Sigmoid colon (tissue), 7 donors: ENCODE data around the gene REXO1. TPM values are rescaled to one million over a fixed set of nuclear protein-coding genes. Genes with fewer than 3 reads are reported as not detected.

Experiments used
- DNase-seq: peaks from one replicate; pipeline ENCODE4 v3.0.0-alpha.2; 2019
- H3K27ac ChIP-seq, 4 donors: fragments of 200-600 bp; sonication (generic); one replicate each; pipeline ENCODE4 v1.5.1; 2016 to 2019; ENCODE audit warnings: mild to moderate bottlenecking in 1 of 4
- H3K27me3 ChIP-seq, 3 donors: fragments of 200-600 bp; sonication (generic); one replicate each; pipeline ENCODE4 v1.5.1; 2019; ENCODE audit warnings: mild to moderate bottlenecking in 1 of 3
- H3K36me3 ChIP-seq, 4 donors: fragments of 200-600 bp; sonication (generic); one replicate each; pipeline ENCODE4 v1.5.1; 2016 to 2019
- H3K4me1 ChIP-seq, 4 donors: fragments of 200-600 bp; sonication (generic); one replicate each; pipeline ENCODE4 v1.5.1; 2017 to 2019
- H3K4me3 ChIP-seq, 4 donors: fragments of 200-600 bp; sonication (generic); one replicate each; pipeline ENCODE4 v1.5.1; 2017 to 2019; ENCODE audit warnings: mild to moderate bottlenecking in 2 of 4, moderate library complexity in 1 of 4
- H3K9me3 ChIP-seq, 4 donors: fragments of 200-600 bp in 3 of 4; sonication (generic) in 3 of 4; one replicate each; pipeline versions ENCODE4 v1.5.1 to v1.6.1; 2013 to 2019
- CTCF ChIP-seq, 4 experiments: fragments of 450-650 bp in 3 of 4; fragments of 200-600 bp in 1 of 4; IDR thresholded peaks; one replicate each; pipeline ENCODE4 v1.5.1; 2016 to 2019; ENCODE audit warnings: antibody characterized with exemption in 4 of 4, mild to moderate bottlenecking in 3 of 4, moderate library complexity in 2 of 4
- EP300 ChIP-seq, 4 donors: sonication (generic); formaldehyde crosslinking; IDR thresholded peaks; one replicate each; pipeline ENCODE4 v1.6.1; 2017; ENCODE audit warnings: antibody characterized with exemption in 4 of 4
- POLR2A ChIP-seq, 2 donors: fragments of 450-650 bp; IDR thresholded peaks; one replicate each; pipeline ENCODE4 v1.6.1; 2016; ENCODE audit warnings: antibody characterized with exemption in 2 of 2, mild to moderate bottlenecking in 2 of 2, moderate library complexity in 2 of 2
- POLR2AphosphoS5 ChIP-seq, 4 donors: sonication (generic); formaldehyde crosslinking; IDR thresholded peaks; one replicate each; pipeline ENCODE4 v1.6.1; 2017; ENCODE audit warnings: antibody characterized with exemption in 4 of 4
- WGBS, 2 donors: extraction: QIAGEN DNeasy Blood & Tissue Kit; methylation state at CpG; one replicate each; pipeline ENCODE4 v1.1.7; 2013; 5-methylcytosine and 5-hydroxymethylcytosine counted together
- intact Hi-C: fragments of 100-400 bp; cut with DNase I; formaldehyde crosslinking; loops from one replicate; pipeline ENCODE4 v1.15.1; 2023
- polyA plus RNA-seq, 3 donors: library from polyadenylated mRNA; stranded (reverse); fragments of 200-250 nt; gene quantifications; one replicate each; pipeline ENCODE4 v1.2.3, GENCODE V29; 2013
- total RNA-seq, 4 donors: library from RNA; depleted of rRNA; stranded (reverse); fragments of >200 nt; gene quantifications; one replicate each; pipeline ENCODE4 v1.1.0, GENCODE V29; 2016
- donor health status: healthy with polysubstance abuse.
- donor health status: Bipolar disorder and iron deficiency.
- donor health status: healthy.

The REXO1 gene
- total and polyA plus RNA-seq, 7 donors = 8.6 to 61.8 (median 11.1) TPM

GRCh38 chr19:1810439-1811160 is 37.7 kb downstream of the REXO1 start:
- no peak overlapping the region for H3K4me3 ChIP-seq
- H3K4me1 ChIP-seq = peaks cover 0 to 21% (median 17%) of the 10 kb centered on the region in 4 donors
- WGBS, 2 donors = 58 to 88% methylated on average over 19 of the region's 19 CpGs
- H3K27ac ChIP-seq = peak overlapping the region in 3 of 4 donors; percentile 71 to 81 (median 72)
- no peaks in the 10 kb centered on the region for H3K27me3 ChIP-seq
- DNase-seq = no peak
- no peak for TF ChIP-seq CTCF (IDR thresholded peaks at IDR 0.05)
- no peak for TF ChIP-seq EP300 (IDR thresholded peaks at IDR 0.05)
- TF ChIP-seq POLR2AphosphoS5 (IDR thresholded peaks at IDR 0.05) = no peak
- TF ChIP-seq POLR2A (IDR thresholded peaks at IDR 0.05) = no peak
- intact Hi-C loops = no loop called here
- no peaks in the 10 kb centered on the region for H3K9me3 ChIP-seq
- H3K36me3 ChIP-seq = peaks cover under 1 to 6% (median 4%) of the 10 kb centered on the region in 4 donors

- H3K27me3 ChIP-seq = no peaks in the 10 kb centered on the region
- no peaks in the 10 kb centered on the region for H3K9me3 ChIP-seq
- no peaks in the 10 kb centered on the region for H3K36me3 ChIP-seq
- WGBS, 2 donors = 60 to 77% methylated on average over 18 of the region's 18 CpGs
- no peak for DNase-seq
- H3K27ac ChIP-seq = no peak overlapping the region
- no peak overlapping the region for H3K4me3 ChIP-seq
- intact Hi-C loops = no loop called here
- TF ChIP-seq POLR2AphosphoS5 (IDR thresholded peaks at IDR 0.05) (no peak), EP300 (IDR thresholded peaks at IDR 0.05) (no peak), POLR2A (IDR thresholded peaks at IDR 0.05) (no peak), CTCF (IDR thresholded peaks at IDR 0.05) (no peak)
- peaks cover 0 to 21% (median 17%) of the 10 kb centered on the region in 4 donors for H3K4me1 ChIP-seq
Measured at GRCh38 chr19:1809678-1810077, 38.6 kb downstream of the REXO1 start.

GRCh38 chr19:1808395-1808731 is 39.9 kb downstream of the REXO1 start:
- no peak overlapping the region for H3K4me3 ChIP-seq
- H3K9me3 ChIP-seq = no peaks in the 10 kb centered on the region
- DNase-seq = no peak
- intact Hi-C loops = no loop called here
- no peaks in the 10 kb centered on the region for H3K36me3 ChIP-seq
- no peak overlapping the region for H3K27ac ChIP-seq
- H3K27me3 ChIP-seq = no peaks in the 10 kb centered on the region
- no peak for TF ChIP-seq EP300 (IDR thresholded peaks at IDR 0.05)
- no peak for TF ChIP-seq POLR2AphosphoS5 (IDR thresholded peaks at IDR 0.05)
- no peak for TF ChIP-seq CTCF (IDR thresholded peaks at IDR 0.05)
- no peak for TF ChIP-seq POLR2A (IDR thresholded peaks at IDR 0.05)
- H3K4me1 ChIP-seq = peaks cover 0 to 18% (median 14%) of the 10 kb centered on the region in 4 donors
- 56 to 89% methylated on average over 2 of the region's 2 CpGs for WGBS, 2 donors

- Histone ChIP-seq H3K36me3 (no peaks in the 10 kb centered on the region), H3K4me3 (no peak overlapping the region), H3K27ac (no peak overlapping the region), H3K27me3 (no peaks in the 10 kb centered on the region), H3K9me3 (no peaks in the 10 kb centered on the region), H3K4me1 (peaks cover 0 to 13% (median 9%) of the 10 kb centered on the region in 4 donors)
- WGBS, 2 donors = 38 to 78% methylated on average over 30 of the region's 30 CpGs
- intact Hi-C loops = no loop called here
- no peak for DNase-seq
- TF ChIP-seq CTCF (IDR thresholded peaks at IDR 0.05) = no peak
Measured at GRCh38 chr19:1807695-1808394, 40.4 kb downstream of the REXO1 start.
